PFSK-1 (cell line): ENCODE results near the gene FAM181A.

Source experiments
- POLR2AphosphoS5 ChIP-seq: IDR thresholded peaks from 2 replicates; pipeline ENCODE4 v1.6.1; 2012; ENCODE audit warnings: low read depth, mild to moderate bottlenecking, control low read depth, low read length, moderate library complexity
- TF ChIP-seq, protein P1 (sequence below), 2 experiments: IDR thresholded peaks; 2 replicates each; pipeline versions ENCODE4 v1.6.1 to v1.8.0; 2011 to 2012; ENCODE audit warnings: low read depth in 2 of 2, low read length in 2 of 2, control low read depth in 1 of 2, inconsistent platforms in 1 of 2, mild to moderate bottlenecking in 1 of 2, moderate library complexity in 1 of 2; ENCODE audit not compliant: insufficient read depth in 1 of 2

DNA sequence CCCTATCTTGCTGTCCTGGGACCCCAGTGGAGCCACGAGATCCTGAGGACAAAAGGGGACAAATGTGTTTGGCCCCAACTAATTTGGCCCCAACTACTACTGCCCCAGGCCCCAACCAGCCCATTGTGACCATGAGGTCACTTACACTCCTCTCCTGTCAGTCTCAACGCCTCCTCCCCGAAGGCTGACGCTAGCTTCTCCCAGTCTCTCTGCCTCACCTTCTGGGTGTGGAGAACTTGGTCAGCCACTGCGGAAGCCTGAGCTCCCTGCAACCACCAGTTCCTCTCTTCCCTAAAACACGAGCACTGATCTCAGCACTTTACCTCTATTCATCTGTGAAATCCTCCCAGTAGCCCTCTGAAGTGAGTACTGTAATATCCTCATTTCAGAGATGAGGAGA is 13.3 kb downstream of the FAM181A start:
- no peak for TF ChIP-seq POLR2AphosphoS5
- TF ChIP-seq, protein P1, sequence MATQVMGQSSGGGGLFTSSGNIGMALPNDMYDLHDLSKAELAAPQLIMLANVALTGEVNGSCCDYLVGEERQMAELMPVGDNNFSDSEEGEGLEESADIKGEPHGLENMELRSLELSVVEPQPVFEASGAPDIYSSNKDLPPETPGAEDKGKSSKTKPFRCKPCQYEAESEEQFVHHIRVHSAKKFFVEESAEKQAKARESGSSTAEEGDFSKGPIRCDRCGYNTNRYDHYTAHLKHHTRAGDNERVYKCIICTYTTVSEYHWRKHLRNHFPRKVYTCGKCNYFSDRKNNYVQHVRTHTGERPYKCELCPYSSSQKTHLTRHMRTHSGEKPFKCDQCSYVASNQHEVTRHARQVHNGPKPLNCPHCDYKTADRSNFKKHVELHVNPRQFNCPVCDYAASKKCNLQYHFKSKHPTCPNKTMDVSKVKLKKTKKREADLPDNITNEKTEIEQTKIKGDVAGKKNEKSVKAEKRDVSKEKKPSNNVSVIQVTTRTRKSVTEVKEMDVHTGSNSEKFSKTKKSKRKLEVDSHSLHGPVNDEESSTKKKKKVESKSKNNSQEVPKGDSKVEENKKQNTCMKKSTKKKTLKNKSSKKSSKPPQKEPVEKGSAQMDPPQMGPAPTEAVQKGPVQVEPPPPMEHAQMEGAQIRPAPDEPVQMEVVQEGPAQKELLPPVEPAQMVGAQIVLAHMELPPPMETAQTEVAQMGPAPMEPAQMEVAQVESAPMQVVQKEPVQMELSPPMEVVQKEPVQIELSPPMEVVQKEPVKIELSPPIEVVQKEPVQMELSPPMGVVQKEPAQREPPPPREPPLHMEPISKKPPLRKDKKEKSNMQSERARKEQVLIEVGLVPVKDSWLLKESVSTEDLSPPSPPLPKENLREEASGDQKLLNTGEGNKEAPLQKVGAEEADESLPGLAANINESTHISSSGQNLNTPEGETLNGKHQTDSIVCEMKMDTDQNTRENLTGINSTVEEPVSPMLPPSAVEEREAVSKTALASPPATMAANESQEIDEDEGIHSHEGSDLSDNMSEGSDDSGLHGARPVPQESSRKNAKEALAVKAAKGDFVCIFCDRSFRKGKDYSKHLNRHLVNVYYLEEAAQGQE (IDR thresholded peaks at IDR 0.05; ENCODE audit: insufficient read depth in 1 of 2, low read depth in 2 of 2, low read length in 2 of 2): no peak
